Urinary bladder (tissue), 4 donors: ENCODE results near the gene DFFB. TPM values are rescaled to one million over a fixed set of nuclear protein-coding genes. Genes with fewer than 3 reads are reported as not detected.

ENCODE experiments used
- DNase-seq: peaks from one replicate; pipeline ENCODE4 v3.0.0-alpha.2; 2015; ENCODE audit errors: extremely low spot score
- H3K27ac ChIP-seq: one replicate; pipeline ENCODE4 v1.5.1; 2013; ENCODE audit warnings: low read depth, mild to moderate bottlenecking, moderate library complexity
- H3K36me3 ChIP-seq: one replicate; pipeline ENCODE4 v1.6.1; 2013; ENCODE audit warnings: mild to moderate bottlenecking, moderate library complexity; ENCODE audit not compliant: insufficient read depth
- H3K4me1 ChIP-seq: one replicate; pipeline ENCODE4 v1.6.1; 2013; ENCODE audit warnings: mild to moderate bottlenecking, moderate library complexity; ENCODE audit not compliant: insufficient read depth
- H3K4me3 ChIP-seq: one replicate; pipeline ENCODE4 v1.5.1; 2013; ENCODE audit warnings: low read depth, low read length
- WGBS: extraction: QIAGEN DNeasy Blood & Tissue Kit; methylation state at CpG from one replicate; pipeline ENCODE4 v1.1.7; 2013; 5-methylcytosine and 5-hydroxymethylcytosine counted together
- polyA plus RNA-seq: library from polyadenylated mRNA; stranded (reverse); fragments of 200-250 nt; gene quantifications from one replicate; pipeline ENCODE4 v1.2.3, GENCODE V29; 2013
- total RNA-seq: library from RNA; depleted of rRNA; stranded (reverse); fragments of >200 nt; gene quantifications from one replicate; pipeline ENCODE4 v1.2.3, GENCODE V29; 2014
- donor health status: healthy with polysubstance abuse.
- donor health status: healthy.

DFFB gene
- total and polyA plus RNA-seq, 2 donors: 6.7 to 8.5 TPM

GRCh38 chr1:3918966-3919611, 61.8 kb downstream of the DFFB start:
- 81% methylated on average over 15 of the region's 15 CpGs for WGBS
- DNase-seq: no peak
- Histone ChIP-seq H3K4me1 (no peaks in the 10 kb centered on the region), H3K4me3 (no peak overlapping the region), H3K27ac (no peak overlapping the region), H3K36me3 (no peaks in the 10 kb centered on the region)

DNA sequence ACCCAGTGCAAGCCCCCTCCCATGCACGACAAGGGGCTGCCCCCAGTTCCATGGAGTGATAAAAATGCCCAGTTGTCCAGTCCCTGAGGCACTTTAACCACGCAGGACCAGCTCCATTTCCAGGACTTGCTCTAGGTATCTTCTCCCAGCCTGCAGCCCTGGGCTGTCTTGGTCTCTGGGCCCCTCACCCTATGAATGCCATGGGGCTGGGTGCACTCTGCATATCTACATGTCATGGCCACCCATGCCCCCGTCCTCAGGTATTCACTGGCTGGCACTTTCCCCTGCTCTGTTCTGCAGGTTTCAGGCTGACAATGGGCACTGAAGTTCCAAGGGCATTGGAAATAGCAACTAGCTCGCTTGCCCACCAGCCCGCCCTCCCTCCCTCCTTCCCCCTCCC, 62.4 kb downstream of the DFFB start:
- no peak for DNase-seq
- no peak overlapping the region for H3K4me3 ChIP-seq
- 77% methylated on average over 5 of the region's 5 CpGs for WGBS
- H3K4me1 ChIP-seq: peaks cover 2% of the 10 kb centered on the region
- H3K27ac ChIP-seq: no peak overlapping the region
- H3K36me3 ChIP-seq: no peaks in the 10 kb centered on the region

- no peak overlapping the region for H3K4me3 ChIP-seq
- no peak overlapping the region for H3K27ac ChIP-seq
- no peaks in the 10 kb centered on the region for H3K36me3 ChIP-seq
- no peak for DNase-seq
- peaks cover 2% of the 10 kb centered on the region for H3K4me1 ChIP-seq
- WGBS: 45% methylated on average over 8 of the region's 8 CpGs
Observed at GRCh38 chr1:3921765-3922164, 64.5 kb downstream of the DFFB start.

- Histone ChIP-seq H3K4me1 (peaks cover 2% of the 10 kb centered on the region), H3K36me3 (no peaks in the 10 kb centered on the region), H3K4me3 (no peak overlapping the region), H3K27ac (no peak overlapping the region)
- DNase-seq: no peak
- WGBS: 65% methylated on average over 6 of the region's 6 CpGs
Observed at GRCh38 chr1:3922201-3922725, 65.0 kb downstream of the DFFB start.

DNA sequence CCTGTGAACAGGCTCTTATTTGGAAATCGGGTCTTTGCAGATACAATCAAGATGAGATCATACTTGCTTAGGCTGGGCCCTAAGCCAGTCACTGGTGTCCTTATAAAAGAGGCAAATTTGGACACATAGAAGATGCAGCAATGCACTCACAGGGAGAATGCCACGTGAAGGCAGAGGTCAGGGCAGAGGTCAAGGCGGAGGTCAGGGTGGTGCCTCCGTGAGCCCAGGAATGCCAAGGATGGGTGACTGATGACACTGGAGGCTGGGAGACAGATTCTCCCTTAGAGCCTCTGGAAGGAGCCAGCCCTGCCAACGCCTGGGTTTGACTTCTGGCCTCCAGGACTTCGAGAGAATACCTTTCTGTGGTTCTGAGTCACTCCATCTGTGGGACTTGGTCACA, 65.6 kb downstream of the DFFB start:
- WGBS: 53% methylated on average over 6 of the region's 6 CpGs
- no peak for DNase-seq
- H3K27ac ChIP-seq: no peak overlapping the region
- no peaks in the 10 kb centered on the region for H3K36me3 ChIP-seq
- no peak overlapping the region for H3K4me3 ChIP-seq
- H3K4me1 ChIP-seq: peaks cover 2% of the 10 kb centered on the region

- Histone ChIP-seq H3K4me3 (no peak overlapping the region), H3K27ac (no peak overlapping the region), H3K36me3 (no peaks in the 10 kb centered on the region), H3K4me1 (peaks cover 2% of the 10 kb centered on the region)
- DNase-seq: no peak
- 73% methylated on average over 25 of the region's 25 CpGs for WGBS
Observed at GRCh38 chr1:3923378-3924185, 66.3 kb downstream of the DFFB start.

DNA sequence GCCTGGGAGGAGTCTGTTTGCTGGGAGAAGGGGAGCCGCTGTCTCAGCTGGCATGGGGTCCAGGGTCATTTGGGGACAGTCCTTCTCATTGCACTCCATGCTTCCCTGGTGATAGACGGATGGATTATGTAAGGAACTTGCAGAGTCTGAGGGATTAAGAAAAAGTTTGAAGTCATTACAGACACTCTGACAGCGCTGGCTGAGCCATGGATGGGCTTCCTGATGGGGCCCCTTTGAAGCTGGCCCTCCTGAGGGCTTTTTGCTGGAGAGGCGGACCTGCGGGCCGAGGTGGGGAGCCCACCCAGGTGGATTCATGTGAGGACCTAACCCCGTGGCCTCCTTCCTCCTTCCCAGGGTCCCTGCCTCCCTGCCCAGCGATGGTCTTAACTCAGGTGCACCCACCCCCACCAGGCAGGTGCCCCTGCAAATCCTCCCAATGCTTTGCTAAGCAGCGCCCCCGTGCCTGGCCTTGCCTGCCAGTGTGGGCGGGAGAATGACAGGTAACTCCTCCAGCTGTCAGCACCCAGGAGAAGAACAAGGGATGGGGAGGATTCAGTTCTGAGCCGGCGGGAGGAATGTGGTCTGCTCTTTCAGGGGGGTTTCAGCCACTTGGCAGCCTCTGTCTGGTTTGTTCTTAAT, 67.0 kb downstream of the DFFB start:
- no peak overlapping the region for H3K4me3 ChIP-seq
- WGBS: 50% methylated on average over 13 of the region's 13 CpGs
- H3K4me1 ChIP-seq: peaks cover 2% of the 10 kb centered on the region
- no peak overlapping the region for H3K27ac ChIP-seq
- no peaks in the 10 kb centered on the region for H3K36me3 ChIP-seq
- DNase-seq: no peak

DNA sequence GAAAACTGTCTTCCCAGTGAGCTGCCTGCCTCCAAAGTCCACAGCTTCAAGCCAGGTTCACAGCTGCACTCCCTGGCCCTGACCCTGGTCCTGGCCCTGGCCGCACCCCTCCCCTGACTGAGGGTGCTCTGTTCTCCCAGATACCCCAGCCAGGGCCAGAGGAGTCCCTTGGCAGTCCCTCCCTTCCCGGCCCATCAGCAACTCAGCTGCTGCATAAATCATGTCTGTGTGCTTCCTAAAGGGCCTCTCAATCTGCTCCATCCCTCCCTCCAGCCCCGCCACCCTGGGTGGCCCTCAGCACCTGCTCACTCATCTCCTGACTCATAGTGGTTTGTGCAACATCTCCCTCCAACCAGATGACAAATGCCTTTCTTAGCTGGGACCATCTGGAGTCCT, 67.5 kb downstream of the DFFB start:
- Histone ChIP-seq H3K36me3 (no peaks in the 10 kb centered on the region), H3K27ac (no peak overlapping the region), H3K4me1 (peaks cover 2% of the 10 kb centered on the region), H3K4me3 (no peak overlapping the region)
- WGBS: 43% methylated on average over 3 of the region's 3 CpGs
- no peak for DNase-seq

- H3K27ac ChIP-seq: no peak overlapping the region
- WGBS: 92% methylated on average over 12 of the region's 12 CpGs
- no peak for DNase-seq
Observed at GRCh38 chr1:3925256-3925655, 68.0 kb downstream of the DFFB start.

DNA sequence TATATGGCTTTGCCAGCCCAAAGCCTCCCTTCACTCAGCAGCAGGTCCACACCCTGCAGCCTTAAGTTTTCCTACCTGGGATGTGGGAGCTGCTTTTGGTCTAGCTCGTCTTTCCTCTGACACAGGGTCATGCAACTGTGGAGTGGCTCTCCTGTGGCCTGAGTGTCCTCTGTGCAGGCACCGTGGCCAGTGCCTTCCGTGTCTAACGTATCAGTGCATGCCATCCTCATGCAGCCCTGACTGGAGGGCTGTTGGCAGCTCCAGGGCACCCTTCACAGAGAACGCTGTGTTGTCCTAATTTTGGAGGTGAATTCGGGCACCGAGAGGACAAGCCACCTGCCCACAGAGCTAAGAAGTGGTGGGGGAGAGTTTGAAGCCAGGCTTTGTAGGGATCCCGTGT, 68.5 kb downstream of the DFFB start:
- no peaks in the 10 kb centered on the region for H3K36me3 ChIP-seq
- no peak for DNase-seq
- WGBS: 91% methylated on average over 8 of the region's 8 CpGs
- H3K27ac ChIP-seq: no peak overlapping the region
- no peak overlapping the region for H3K4me3 ChIP-seq
- H3K4me1 ChIP-seq: peaks cover 2% of the 10 kb centered on the region

More at GRCh38 chr1:3925256-3925655, 68.0 kb downstream of the DFFB start:
- Histone ChIP-seq H3K4me3 (no peak overlapping the region), H3K36me3 (no peaks in the 10 kb centered on the region), H3K4me1 (peaks cover 2% of the 10 kb centered on the region)

GRCh38 chr1:3926956-3927355, 69.7 kb downstream of the DFFB start:
- H3K4me1 ChIP-seq: peaks cover 2% of the 10 kb centered on the region
- H3K4me3 ChIP-seq: no peak overlapping the region
- H3K36me3 ChIP-seq: no peaks in the 10 kb centered on the region
- no peak overlapping the region for H3K27ac ChIP-seq
- DNase-seq: no peak

GRCh38 chr1:3928586-3928985, 71.3 kb downstream of the DFFB start:
- Histone ChIP-seq H3K4me3 (no peak overlapping the region), H3K36me3 (no peaks in the 10 kb centered on the region), H3K4me1 (peaks cover 2% of the 10 kb centered on the region), H3K27ac (no peak overlapping the region)
- no peak for DNase-seq
- 63% methylated on average over 11 of the region's 11 CpGs for WGBS

DNA sequence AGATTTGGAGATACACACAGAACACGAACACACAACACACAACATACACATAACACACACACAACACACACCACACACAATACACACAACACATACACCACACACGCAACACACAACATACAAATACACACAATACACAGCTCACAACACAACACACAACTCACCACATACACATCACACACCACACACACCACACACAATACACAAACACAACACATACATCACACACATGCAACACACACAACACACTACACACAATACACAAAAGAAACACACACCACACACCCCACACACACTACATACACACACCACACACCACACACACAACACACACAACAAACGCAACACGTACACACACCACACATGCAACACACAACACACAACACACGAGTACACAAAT, 71.8 kb downstream of the DFFB start:
- no peak for DNase-seq
- Histone ChIP-seq H3K27ac (no peak overlapping the region), H3K4me1 (peaks cover 2% of the 10 kb centered on the region), H3K36me3 (no peaks in the 10 kb centered on the region), H3K4me3 (no peak overlapping the region)
- 84% methylated on average over 5 of the region's 5 CpGs for WGBS
